ENCODE measurements around the gene GRB14. TPM values are rescaled to one million over a fixed set of nuclear protein-coding genes. Genes with fewer than 3 reads are reported as not detected.

GRB14 gene
- total RNA-seq, 2 experiments from 2014 or later = not detected

- no peak overlapping the region for H2AFZ ChIP-seq (ENCODE audit: low read length)
- no peaks in the 10 kb centered on the region for H3K36me3 ChIP-seq (ENCODE audit: insufficient read depth, low read length)
- DNase-seq (ENCODE audit: low spot score) = no peak
- ChIA-PET POLR2A (interaction anchor here (1.1 kb wide), 1 partner anchor 19 kb away, joined by 3 read pairs; no protein-coding TSS in a partner anchor), CTCF (ENCODE audit: unreplicated experiment) (no interaction called here)
- H3K9me2 ChIP-seq (ENCODE audit: insufficient read depth, low read length) = no peaks in the 10 kb centered on the region
- no peak overlapping the region for H3K4me3 ChIP-seq (ENCODE audit: low read depth, low read length, poor library complexity, severe bottlenecking)
- H4K20me1 ChIP-seq (ENCODE audit: insufficient read depth, low read length) = no peaks in the 10 kb centered on the region
- BruUV-seq (replicated peaks) = no TSS peak
- TF ChIP-seq EZH2phosphoT487 (IDR thresholded peaks at IDR 0.05; ENCODE audit: borderline replicate concordance, low read depth, low read length) = no peak
- no peak for TF ChIP-seq CTCF (conservative IDR thresholded peaks at IDR 0.05; ENCODE audit: low read length)
- no peak overlapping the region for H3K4me2 ChIP-seq (ENCODE audit: low read length)
- no peaks in the 10 kb centered on the region for H3K9me3 ChIP-seq (ENCODE audit: low read length)
- no peak overlapping the region for H3K27ac ChIP-seq (ENCODE audit: low read depth, low read length, poor library complexity, severe bottlenecking)
- intact Hi-C loops (cut with micrococcal nuclease; ENCODE audit: unreplicated experiment) = no loop called here
- H3K79me2 ChIP-seq (ENCODE audit: insufficient read depth, low read depth, low read length) = no peaks in the 10 kb centered on the region
- H3K4me1 ChIP-seq (ENCODE audit: insufficient read depth, low read length, poor library complexity, severe bottlenecking) = no peaks in the 10 kb centered on the region
Measured at GRCh38 chr2:164597983-164598382, 23.3 kb downstream of the GRB14 start.

GRCh38 chr2:164595031-164595430 lies 26.3 kb downstream of the GRB14 start:
- Histone ChIP-seq H3K36me3 (ENCODE audit: insufficient read depth, low read length) (no peaks in the 10 kb centered on the region), H3K4me3 (ENCODE audit: low read depth, low read length, poor library complexity, severe bottlenecking) (no peak overlapping the region), H2AFZ (ENCODE audit: low read length) (no peak overlapping the region), H4K20me1 (ENCODE audit: insufficient read depth, low read length) (no peaks in the 10 kb centered on the region), H3K9me2 (ENCODE audit: insufficient read depth, low read length) (no peaks in the 10 kb centered on the region), H3K4me2 (ENCODE audit: low read length) (no peak overlapping the region), H3K9me3 (ENCODE audit: low read length) (no peaks in the 10 kb centered on the region), H3K79me2 (ENCODE audit: insufficient read depth, low read depth, low read length) (no peaks in the 10 kb centered on the region), H3K4me1 (ENCODE audit: insufficient read depth, low read length, poor library complexity, severe bottlenecking) (no peaks in the 10 kb centered on the region), H3K27ac (ENCODE audit: low read depth, low read length, poor library complexity, severe bottlenecking) (no peak overlapping the region)
- CTCF ChIA-PET (ENCODE audit: unreplicated experiment) = no interaction called here
- no peak for DNase-seq (ENCODE audit: low spot score)
- no peak for TF ChIP-seq CTCF (conservative IDR thresholded peaks at IDR 0.05; ENCODE audit: low read length)
- no peak for TF ChIP-seq EZH2phosphoT487 (IDR thresholded peaks at IDR 0.05; ENCODE audit: borderline replicate concordance, low read depth, low read length)
- intact Hi-C loops (cut with micrococcal nuclease; ENCODE audit: unreplicated experiment) = no loop called here
- no TSS peak for BruUV-seq (replicated peaks)
- POLR2A ChIA-PET = interaction anchor here (0.7 kb wide), 1 partner anchor 36 kb away, joined by 3 read pairs; no protein-coding TSS in a partner anchor

- Histone ChIP-seq H4K20me1 (ENCODE audit: insufficient read depth, low read length) (no peaks in the 10 kb centered on the region), H3K4me2 (ENCODE audit: low read length) (no peak overlapping the region), H2AFZ (ENCODE audit: low read length) (no peak overlapping the region), H3K9me3 (ENCODE audit: low read length) (no peaks in the 10 kb centered on the region), H3K79me2 (ENCODE audit: insufficient read depth, low read depth, low read length) (no peaks in the 10 kb centered on the region), H3K4me3 (ENCODE audit: low read depth, low read length, poor library complexity, severe bottlenecking) (no peak overlapping the region), H3K27ac (ENCODE audit: low read depth, low read length, poor library complexity, severe bottlenecking) (no peak overlapping the region), H3K36me3 (ENCODE audit: insufficient read depth, low read length) (no peaks in the 10 kb centered on the region), H3K4me1 (ENCODE audit: insufficient read depth, low read length, poor library complexity, severe bottlenecking) (no peaks in the 10 kb centered on the region), H3K9me2 (ENCODE audit: insufficient read depth, low read length) (no peaks in the 10 kb centered on the region)
- TF ChIP-seq CTCF (conservative IDR thresholded peaks at IDR 0.05; ENCODE audit: low read length) = no peak
- no peak for TF ChIP-seq EZH2phosphoT487 (IDR thresholded peaks at IDR 0.05; ENCODE audit: borderline replicate concordance, low read depth, low read length)
- BruUV-seq (replicated peaks) = no TSS peak
- ChIA-PET CTCF (ENCODE audit: unreplicated experiment) (no interaction called here), POLR2A (interaction anchor here (0.6 kb wide), 1 partner anchor 125 kb away, joined by 3 read pairs; no protein-coding TSS in a partner anchor)
- DNase-seq (ENCODE audit: low spot score) = no peak
- intact Hi-C loops (cut with micrococcal nuclease; ENCODE audit: unreplicated experiment) = no loop called here
Measured at GRCh38 chr2:164593959-164594358, 27.3 kb downstream of the GRB14 start.
